ENCODE results near the gene UNC5A.

DNA sequence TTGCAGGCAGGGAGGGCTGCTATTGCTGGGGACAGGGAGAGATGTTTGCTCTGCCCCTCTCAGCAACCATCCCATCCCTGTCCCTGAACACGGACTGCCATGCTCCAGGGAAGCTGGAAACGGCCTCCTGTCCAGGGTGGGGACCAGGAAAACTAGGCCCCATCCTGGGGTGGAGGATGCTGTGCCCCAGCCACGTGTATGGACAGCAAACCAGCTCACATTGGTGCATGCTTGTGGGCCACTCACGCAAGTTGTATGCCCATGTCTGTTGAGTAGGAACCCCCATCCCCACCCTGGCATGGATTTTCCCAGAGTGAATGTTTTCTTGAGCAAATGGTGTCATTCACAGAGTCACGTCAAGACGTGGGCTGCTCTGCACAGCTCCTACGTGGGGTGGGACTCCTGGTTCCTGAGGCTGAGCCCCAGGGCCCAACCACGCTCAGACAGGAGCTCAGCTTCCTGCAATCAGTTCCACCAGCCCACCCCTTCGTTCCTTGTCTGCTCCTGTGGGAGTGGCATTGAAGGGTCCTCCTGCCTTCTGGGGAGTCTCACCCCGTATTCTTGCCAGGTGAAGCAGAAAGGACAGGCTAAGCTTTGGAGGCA is 4.6 kb downstream of the UNC5A start:
- TF ChIP-seq, protein P1, sequence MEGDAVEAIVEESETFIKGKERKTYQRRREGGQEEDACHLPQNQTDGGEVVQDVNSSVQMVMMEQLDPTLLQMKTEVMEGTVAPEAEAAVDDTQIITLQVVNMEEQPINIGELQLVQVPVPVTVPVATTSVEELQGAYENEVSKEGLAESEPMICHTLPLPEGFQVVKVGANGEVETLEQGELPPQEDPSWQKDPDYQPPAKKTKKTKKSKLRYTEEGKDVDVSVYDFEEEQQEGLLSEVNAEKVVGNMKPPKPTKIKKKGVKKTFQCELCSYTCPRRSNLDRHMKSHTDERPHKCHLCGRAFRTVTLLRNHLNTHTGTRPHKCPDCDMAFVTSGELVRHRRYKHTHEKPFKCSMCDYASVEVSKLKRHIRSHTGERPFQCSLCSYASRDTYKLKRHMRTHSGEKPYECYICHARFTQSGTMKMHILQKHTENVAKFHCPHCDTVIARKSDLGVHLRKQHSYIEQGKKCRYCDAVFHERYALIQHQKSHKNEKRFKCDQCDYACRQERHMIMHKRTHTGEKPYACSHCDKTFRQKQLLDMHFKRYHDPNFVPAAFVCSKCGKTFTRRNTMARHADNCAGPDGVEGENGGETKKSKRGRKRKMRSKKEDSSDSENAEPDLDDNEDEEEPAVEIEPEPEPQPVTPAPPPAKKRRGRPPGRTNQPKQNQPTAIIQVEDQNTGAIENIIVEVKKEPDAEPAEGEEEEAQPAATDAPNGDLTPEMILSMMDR (IDR thresholded peaks at IDR 0.05; ENCODE audit: borderline replicate concordance, extremely low read depth, low read length, poor library complexity, severe bottlenecking): no peak
- no peak for TF ChIP-seq EZH2 (IDR thresholded peaks at IDR 0.05; ENCODE audit: borderline replicate concordance, low read depth, low read length, severe bottlenecking)
